Keratinocyte (primary cell): ENCODE measurements around the gene IL1RAPL1. TPM values are rescaled to one million over a fixed set of nuclear protein-coding genes. Genes with fewer than 3 reads are reported as not detected.

Experiments
- DNase-seq: peaks from one replicate; pipeline ENCODE4 v3.0.0-alpha.2; 2011; ENCODE audit warnings: low read depth, missing footprints, low spot score
- FAIRE-seq: peaks from 2 replicates; lab custom pipeline; 2011; peaks lifted over from hg19 to GRCh38; lab: Jason Lieb, UNC
- H2AFZ ChIP-seq: 2 replicates; pipeline ENCODE4 v1.6.0; 2012; ENCODE audit warnings: low read length, control low read depth, inconsistent platforms; ENCODE audit not compliant: control insufficient read depth
- H3K27ac ChIP-seq: 2 replicates; pipeline ENCODE4 v1.5.1; 2011; ENCODE audit warnings: low read length; ENCODE audit not compliant: control insufficient read depth, insufficient read depth
- H3K27me3 ChIP-seq: 3 replicates; pipeline ENCODE4 v1.6.0; 2011; ENCODE audit warnings: low read length; ENCODE audit not compliant: control insufficient read depth, insufficient read depth; ENCODE audit errors: extremely low read depth
- H3K36me3 ChIP-seq, 2 experiments: 2 replicates in 1 of 2; 3 replicates in 1 of 2; pipeline ENCODE4 v1.5.1; 2011; ENCODE audit warnings: low read length in 2 of 2, mild to moderate bottlenecking in 1 of 2; ENCODE audit not compliant: control insufficient read depth in 2 of 2, insufficient read depth in 2 of 2; ENCODE audit errors: extremely low read depth in 1 of 2
- H3K4me1 ChIP-seq: 3 replicates; pipeline ENCODE4 v1.5.1; 2011; ENCODE audit warnings: low read length; ENCODE audit not compliant: control insufficient read depth, insufficient read depth; ENCODE audit errors: extremely low read depth
- H3K4me2 ChIP-seq: 3 replicates; pipeline ENCODE4 v1.6.0; 2011; ENCODE audit warnings: low read depth, low read length; ENCODE audit not compliant: control insufficient read depth, insufficient read depth; ENCODE audit errors: extremely low read depth
- H3K4me3 ChIP-seq, 3 experiments: fragments of 200-600 bp in 1 of 3; sonication (generic) in 1 of 3; 2 replicates in 2 of 3; 3 replicates in 1 of 3; pipeline ENCODE4 v1.5.1; 2011 to 2016; ENCODE audit warnings: low read length in 3 of 3, mild to moderate bottlenecking in 3 of 3, control low read depth in 2 of 3, inconsistent platforms in 1 of 3, low read depth in 1 of 3, mixed read lengths in 1 of 3, mixed run types in 1 of 3, moderate library complexity in 1 of 3; ENCODE audit not compliant: control insufficient read depth in 2 of 3, insufficient read depth in 2 of 3; ENCODE audit errors: extremely low read depth in 1 of 3
- H3K79me2 ChIP-seq: 2 replicates; pipeline ENCODE4 v1.6.0; 2012; ENCODE audit warnings: low read length; ENCODE audit not compliant: control insufficient read depth, insufficient read depth
- H3K9ac ChIP-seq: 3 replicates; pipeline ENCODE4 v1.6.0; 2011; ENCODE audit warnings: low read length; ENCODE audit not compliant: control insufficient read depth, insufficient read depth; ENCODE audit errors: extremely low read depth
- H3K9me1 ChIP-seq: 3 replicates; pipeline ENCODE4 v1.6.0; 2011; ENCODE audit warnings: low read length; ENCODE audit not compliant: control insufficient read depth, insufficient read depth; ENCODE audit errors: extremely low read depth
- H3K9me3 ChIP-seq: 2 replicates; pipeline ENCODE4 v1.5.1; 2012; ENCODE audit warnings: low read depth, low read length; ENCODE audit not compliant: control insufficient read depth
- H4K20me1 ChIP-seq: 3 replicates; pipeline ENCODE4 v1.6.0; 2011; ENCODE audit warnings: low read length; ENCODE audit not compliant: control insufficient read depth, insufficient read depth; ENCODE audit errors: extremely low read depth
- EZH2 ChIP-seq: IDR thresholded peaks from one replicate; pipeline ENCODE4 v1.6.1; 2012; ENCODE audit warnings: inconsistent platforms, mild to moderate bottlenecking, low read length, moderate library complexity
- dilution Hi-C: fragments of 300-500 bp; cut with MboI; formaldehyde crosslinking; loops from one replicate; pipeline ENCODE4 v1.7.0; 2020; ENCODE audit warnings: low sequenced_read_pairs; ENCODE audit not compliant: extremely low pct_ligation_motif_present
- polyA plus RNA-seq, 5 experiments: library from polyadenylated mRNA; depleted of rRNA in 3 of 5; stranded (reverse) in 3 of 5; stranded (forward) in 1 of 5; unstranded in 1 of 5; fragments of >200 nt; gene quantifications; 1 replicate in 1 of 5; 2 replicates in 3 of 5; 3 replicates in 1 of 5; pipeline versions ENCODE4 v1.2.1 to v1.2.3, GENCODE V29; 2011 to 2012; ENCODE audit warnings: missing spikeins in 2 of 5, low read depth in 1 of 5, low replicate concordance in 1 of 5
- TF ChIP-seq, protein P1 (sequence below), 3 experiments: IDR thresholded peaks in 1 of 3; conservative IDR thresholded peaks in 1 of 3; optimal IDR thresholded peaks in 1 of 3; 2 replicates in 2 of 3; 3 replicates in 1 of 3; pipeline versions ENCODE3 to v1.5.1; 2011; ENCODE audit warnings: low read length in 3 of 3, mild to moderate bottlenecking in 3 of 3, moderate library complexity in 2 of 3, control low read depth in 1 of 3, inconsistent platforms in 1 of 3; ENCODE audit not compliant: insufficient read depth in 2 of 3; ENCODE audit errors: extremely low read depth in 1 of 3

The IL1RAPL1 gene
- polyA plus RNA-seq, 1 donor (not counting 4 experiments of a cell fraction or from before 2014, with no cell fraction given): 2.8 TPM

DNA sequence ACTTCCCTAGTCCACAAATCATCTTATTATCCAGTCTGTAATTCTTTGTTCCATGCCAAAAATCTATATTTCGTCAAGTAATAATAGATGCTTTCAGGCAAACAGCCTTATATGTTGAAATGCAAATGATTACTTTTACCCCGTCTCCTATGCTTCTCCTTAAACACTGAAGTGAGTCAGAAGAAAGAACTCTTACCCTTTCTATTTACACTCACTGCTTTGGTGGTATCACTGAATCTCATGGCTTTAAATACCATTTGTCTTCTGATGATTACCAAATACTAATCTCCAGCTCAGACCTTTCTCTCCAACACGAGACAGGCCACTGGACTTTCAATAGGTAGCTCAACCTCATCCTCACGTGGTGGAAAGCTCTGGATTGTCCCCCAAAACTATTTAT lies 558.1 kb downstream of the IL1RAPL1 start:
- no peaks in the 10 kb centered on the region for H3K9me1 ChIP-seq
- no peaks in the 10 kb centered on the region for H3K27me3 ChIP-seq
- no peaks in the 10 kb centered on the region for H3K79me2 ChIP-seq
- DNase-seq (no peak), FAIRE-seq (no peak)
- no peaks in the 10 kb centered on the region for H3K9me3 ChIP-seq
- no peaks in the 10 kb centered on the region for H3K4me1 ChIP-seq
- H3K4me2 ChIP-seq: no peak overlapping the region
- no peak overlapping the region for H3K4me3 ChIP-seq
- H2AFZ ChIP-seq: no peak overlapping the region
- H3K27ac ChIP-seq: no peak overlapping the region
- dilution Hi-C loops: no loop called here
- no peaks in the 10 kb centered on the region for H4K20me1 ChIP-seq
- TF ChIP-seq, protein P1, sequence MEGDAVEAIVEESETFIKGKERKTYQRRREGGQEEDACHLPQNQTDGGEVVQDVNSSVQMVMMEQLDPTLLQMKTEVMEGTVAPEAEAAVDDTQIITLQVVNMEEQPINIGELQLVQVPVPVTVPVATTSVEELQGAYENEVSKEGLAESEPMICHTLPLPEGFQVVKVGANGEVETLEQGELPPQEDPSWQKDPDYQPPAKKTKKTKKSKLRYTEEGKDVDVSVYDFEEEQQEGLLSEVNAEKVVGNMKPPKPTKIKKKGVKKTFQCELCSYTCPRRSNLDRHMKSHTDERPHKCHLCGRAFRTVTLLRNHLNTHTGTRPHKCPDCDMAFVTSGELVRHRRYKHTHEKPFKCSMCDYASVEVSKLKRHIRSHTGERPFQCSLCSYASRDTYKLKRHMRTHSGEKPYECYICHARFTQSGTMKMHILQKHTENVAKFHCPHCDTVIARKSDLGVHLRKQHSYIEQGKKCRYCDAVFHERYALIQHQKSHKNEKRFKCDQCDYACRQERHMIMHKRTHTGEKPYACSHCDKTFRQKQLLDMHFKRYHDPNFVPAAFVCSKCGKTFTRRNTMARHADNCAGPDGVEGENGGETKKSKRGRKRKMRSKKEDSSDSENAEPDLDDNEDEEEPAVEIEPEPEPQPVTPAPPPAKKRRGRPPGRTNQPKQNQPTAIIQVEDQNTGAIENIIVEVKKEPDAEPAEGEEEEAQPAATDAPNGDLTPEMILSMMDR (optimal IDR thresholded peaks at IDR 0.05 in 1 of 3, IDR thresholded peaks at IDR 0.05 in 1 of 3, conservative IDR thresholded peaks at IDR 0.05 in 1 of 3; ENCODE audit: extremely low read depth in 1 of 3, insufficient read depth in 2 of 3, low read length in 3 of 3): no peak
- H3K36me3 ChIP-seq: no peaks in the 10 kb centered on the region
- H3K9ac ChIP-seq: no peak overlapping the region

- Histone ChIP-seq H3K9me3 (no peaks in the 10 kb centered on the region), H3K36me3 (no peaks in the 10 kb centered on the region), H3K4me2 (no peak overlapping the region), H3K79me2 (no peaks in the 10 kb centered on the region), H3K4me3 (no peak overlapping the region), H4K20me1 (no peaks in the 10 kb centered on the region), H3K27me3 (no peaks in the 10 kb centered on the region), H3K4me1 (no peaks in the 10 kb centered on the region), H3K9ac (no peak overlapping the region), H3K27ac (no peak overlapping the region), H3K9me1 (no peaks in the 10 kb centered on the region), H2AFZ (no peak overlapping the region)
- DNase-seq (no peak), FAIRE-seq (no peak)
- TF ChIP-seq, protein P1 (optimal IDR thresholded peaks at IDR 0.05 in 1 of 3, IDR thresholded peaks at IDR 0.05 in 1 of 3, conservative IDR thresholded peaks at IDR 0.05 in 1 of 3; ENCODE audit: extremely low read depth in 1 of 3, insufficient read depth in 2 of 3, low read length in 3 of 3): no peak
- no peak for TF ChIP-seq EZH2
- dilution Hi-C loops: no loop called here
Observed at GRCh38 chrX:29148511-29148910, 561.3 kb downstream of the IL1RAPL1 start.
